Body of pancreas (tissue), 4 donors: ENCODE results near the gene ALDH1B1.

ENCODE experiments used
- CTCF ChIP-seq, 7 experiments: fragments of 450-650 bp in 4 of 7; fragments of 200-600 bp in 3 of 7; sonication (generic) in 3 of 7; IDR thresholded peaks; one replicate each; pipeline ENCODE4 v1.5.1; 2016 to 2019; ENCODE audit warnings: antibody characterized with exemption in 7 of 7
- POLR2A ChIP-seq, 3 donors: fragments of 450-650 bp; IDR thresholded peaks; one replicate each; pipeline ENCODE4 v1.6.1; 2016; ENCODE audit warnings: antibody characterized with exemption in 3 of 3, mild to moderate bottlenecking in 2 of 3

- TF ChIP-seq POLR2A (IDR thresholded peaks at IDR 0.05) (no peak), CTCF (IDR thresholded peaks at IDR 0.05) (no peak)
Observed at GRCh38 chr9:38422555-38423260, 30.2 kb downstream of the ALDH1B1 start.
